A549 (cell line): ENCODE measurements around the gene SEMA5B. TPM values are rescaled to one million over a fixed set of nuclear protein-coding genes. Genes with fewer than 3 reads are reported as not detected.

Source experiments
- ATAC-seq, 2 experiments: fragments of 200-7000 bp in 1 of 2; fragments of >200 bp in 1 of 2; cut with Nextera tagmentation in 1 of 2; cut with Tn5 transposase in 1 of 2; 3 replicates each; pipeline versions ENCODE4 v1.8.0 to v1.9.1; 2018 to 2020; ENCODE audit warnings: mild to moderate bottlenecking in 1 of 2, moderate library complexity in 1 of 2
- CTCF ChIA-PET: fragments of 300-600 bp; sonication (Branson Sonifier 250); formaldehyde crosslinking; extraction: SDS; loops from one replicate; lab custom pipeline; 2021; ENCODE audit warnings: antibody characterized with exemption, inconsistent platforms; lab: Yijun Ruan, JAX
- POLR2A ChIA-PET: fragments of 350-600 bp; formaldehyde crosslinking; extraction: SDS; loops from one replicate; lab custom pipeline; 2021; ENCODE audit warnings: antibody characterized with exemption, inconsistent platforms; lab: Yijun Ruan, JAX
- DNase-seq, 2 experiments: peaks; one replicate each; pipeline versions ENCODE4 v3.0.0 to v3.0.0-alpha.2; 2011 to 2016; ENCODE audit warnings: low read depth in 1 of 2, low spot score in 1 of 2
- FAIRE-seq: peaks from 2 replicates; lab custom pipeline; 2011; peaks lifted over from hg19 to GRCh38; lab: Jason Lieb, UNC
- H3K27ac ChIP-seq, 2 experiments: fragments of >200 bp; sonication (Bioruptor Twin); formaldehyde crosslinking; 3 replicates each; pipeline ENCODE4 v1.5.1; 2016 to 2017
- H3K4me1 ChIP-seq: fragments of >200 bp; sonication (Bioruptor Twin); formaldehyde crosslinking; 3 replicates; pipeline ENCODE4 v1.6.1; 2016
- H3K4me2 ChIP-seq: fragments of >200 bp; sonication (Bioruptor Twin); formaldehyde crosslinking; 3 replicates; pipeline ENCODE4 v1.6.1; 2016
- H3K4me3 ChIP-seq: fragments of >200 bp; sonication (Bioruptor Twin); formaldehyde crosslinking; 3 replicates; pipeline ENCODE4 v1.5.1; 2016
- H3K9me3 ChIP-seq: fragments of >200 bp; sonication (Bioruptor Twin); formaldehyde crosslinking; 3 replicates; pipeline ENCODE4 v1.6.1; 2016
- BHLHE40 ChIP-seq: IDR thresholded peaks from 2 replicates; pipeline ENCODE4 v1.6.1; 2012; ENCODE audit warnings: low read depth, low read length, inconsistent platforms
- CBX8 ChIP-seq: fragments of 200-600 bp; sonication (generic); IDR thresholded peaks from 2 replicates; pipeline ENCODE4 v1.6.1; 2016
- CHD2 ChIP-seq: fragments of 150-350 bp; IDR thresholded peaks from 2 replicates; pipeline ENCODE4 v1.6.1; 2014; ENCODE audit warnings: low read length; ENCODE audit not compliant: partially characterized antibody
- EP300 ChIP-seq, 2 experiments: fragments of >200 bp; sonication (Bioruptor Twin); formaldehyde crosslinking; IDR thresholded peaks; 2 replicates in 1 of 2; 3 replicates in 1 of 2; pipeline ENCODE4 v1.6.1; 2016 to 2017
- ESRRA ChIP-seq: fragments of 150-350 bp; IDR thresholded peaks from 2 replicates; pipeline ENCODE4 v1.6.1; 2014; ENCODE audit warnings: mild to moderate bottlenecking, low read length, borderline replicate concordance
- FOSL2 ChIP-seq, 2 experiments: fragments of 450-650 bp in 1 of 2; fragments of >200 bp in 1 of 2; sonication (Bioruptor Twin) in 1 of 2; formaldehyde crosslinking; IDR thresholded peaks; 2 replicates each; pipeline versions ENCODE4 v1.5.0 to v1.6.1; 2016 to 2020; ENCODE audit warnings: mild to moderate bottlenecking in 1 of 2, moderate library complexity in 1 of 2
- HDAC2 ChIP-seq: fragments of 200-600 bp; sonication (generic); IDR thresholded peaks from 2 replicates; pipeline ENCODE4 v1.6.1; 2016
- HEYL ChIP-seq: fragments of 250-450 bp; sonication (Bioruptor Pico); IDR thresholded peaks from 2 replicates; pipeline ENCODE4 v1.8.0; 2021; ENCODE audit warnings: mild to moderate bottlenecking, moderate library complexity
- HOXA7 ChIP-seq: fragments of 250-450 bp; sonication (Bioruptor Pico); IDR thresholded peaks from 2 replicates; pipeline ENCODE4 v1.5.0; 2020; ENCODE audit warnings: mild to moderate bottlenecking, moderate library complexity
- HOXB13 ChIP-seq: fragments of 250-450 bp; sonication (Bioruptor Pico); IDR thresholded peaks from 2 replicates; pipeline ENCODE4 v1.5.0; 2020; ENCODE audit warnings: low read depth, mild to moderate bottlenecking, moderate library complexity
- HOXB5 ChIP-seq: fragments of 250-450 bp; sonication (Bioruptor Pico); IDR thresholded peaks from 2 replicates; pipeline ENCODE4 v1.5.0; 2020; ENCODE audit warnings: mild to moderate bottlenecking, moderate library complexity
- JUNB ChIP-seq: fragments of >200 bp; sonication (Bioruptor Twin); formaldehyde crosslinking; IDR thresholded peaks from 2 replicates; pipeline ENCODE4 v1.6.1; 2016
- KDM1A ChIP-seq: fragments of 200-600 bp; sonication (generic); IDR thresholded peaks from 2 replicates; pipeline ENCODE4 v1.6.1; 2016; ENCODE audit warnings: low read depth, mild to moderate bottlenecking
- KDM5A ChIP-seq: fragments of 200-600 bp; sonication (generic); IDR thresholded peaks from 2 replicates; pipeline ENCODE4 v1.6.1; 2016; ENCODE audit warnings: antibody characterized with exemption, mild to moderate bottlenecking
- MAFK ChIP-seq: fragments of 450-650 bp; IDR thresholded peaks from 2 replicates; pipeline ENCODE4 v1.6.1; 2014; ENCODE audit not compliant: partially characterized antibody
- NFE2L2 ChIP-seq: fragments of 150-350 bp; conservative IDR thresholded peaks from 2 replicates; pipeline ENCODE4 v1.6.1; 2014; ENCODE audit warnings: low read length
- NPAS2 ChIP-seq: fragments of 250-450 bp; sonication (Bioruptor Pico); IDR thresholded peaks from 2 replicates; pipeline ENCODE4 v1.8.0; 2022; ENCODE audit warnings: mild to moderate bottlenecking, moderate library complexity, borderline replicate concordance
- NR3C1 ChIP-seq: fragments of >200 bp; sonication (Bioruptor Twin); formaldehyde crosslinking; IDR thresholded peaks from 3 replicates; pipeline ENCODE4 v1.6.1; 2017
- POLR2A ChIP-seq: IDR thresholded peaks from 2 replicates; pipeline ENCODE4 v1.6.1; 2012; ENCODE audit warnings: mild to moderate bottlenecking, low read length
- RFX5 ChIP-seq: fragments of 450-650 bp; IDR thresholded peaks from 2 replicates; pipeline ENCODE4 v1.7.1; 2014; ENCODE audit warnings: antibody characterized with exemption, mild to moderate bottlenecking, moderate library complexity
- ZC3H11A ChIP-seq: fragments of 450-650 bp; IDR thresholded peaks from 2 replicates; pipeline ENCODE4 v1.6.1; 2014; ENCODE audit warnings: antibody characterized with exemption, mild to moderate bottlenecking
- ZFP36 ChIP-seq: fragments of 450-650 bp; IDR thresholded peaks from 2 replicates; pipeline ENCODE4 v1.6.1; 2014; ENCODE audit warnings: borderline replicate concordance; ENCODE audit not compliant: partially characterized antibody
- ZNF302 ChIP-seq: fragments of 250-450 bp; sonication (Bioruptor Pico); IDR thresholded peaks from 2 replicates; pipeline ENCODE4 v1.9.0; 2021; ENCODE audit warnings: inconsistent platforms, mild to moderate bottlenecking, moderate library complexity
- WGBS: methylation state at CpG from one replicate; pipeline ENCODE4 v1.1.6; 2017; ENCODE audit errors: missing lambda C conversion rate; 5-methylcytosine and 5-hydroxymethylcytosine counted together
- polyA plus RNA-seq, 4 experiments: library from polyadenylated mRNA; depleted of rRNA in 3 of 4; stranded (reverse); fragments of >200 nt; fragmentation: RNase III in 1 of 4; extraction: RNeasy Plus Mini Kit Qiagen cat#74134 plus additional on column Dnase treatment in 1 of 4; gene quantifications; 2 replicates in 3 of 4; 3 replicates in 1 of 4; pipeline ENCODE4 v1.2.3, GENCODE V29; 2011 to 2017
- TF ChIP-seq, protein P1 (sequence below): IDR thresholded peaks from 2 replicates; pipeline ENCODE4 v1.6.1; 2012
- TF ChIP-seq, protein P2 (sequence below): IDR thresholded peaks from 2 replicates; pipeline ENCODE4 v1.6.1; 2012
- TF ChIP-seq, protein P3 (sequence below): fragments of 450-650 bp; IDR thresholded peaks from 2 replicates; pipeline ENCODE4 v1.6.1; 2014; ENCODE audit warnings: antibody characterized with exemption
- TF ChIP-seq, protein P4 (sequence below): fragments of 200-600 bp; sonication (generic); IDR thresholded peaks from 2 replicates; pipeline ENCODE4 v1.6.1; 2016; ENCODE audit warnings: antibody characterized with exemption, mild to moderate bottlenecking, moderate library complexity

Gene SEMA5B
- polyA plus RNA-seq, 2 of the 4 experiments (the other 2 are of a cell fraction): 0.03 TPM; not detected in 1

DNA sequence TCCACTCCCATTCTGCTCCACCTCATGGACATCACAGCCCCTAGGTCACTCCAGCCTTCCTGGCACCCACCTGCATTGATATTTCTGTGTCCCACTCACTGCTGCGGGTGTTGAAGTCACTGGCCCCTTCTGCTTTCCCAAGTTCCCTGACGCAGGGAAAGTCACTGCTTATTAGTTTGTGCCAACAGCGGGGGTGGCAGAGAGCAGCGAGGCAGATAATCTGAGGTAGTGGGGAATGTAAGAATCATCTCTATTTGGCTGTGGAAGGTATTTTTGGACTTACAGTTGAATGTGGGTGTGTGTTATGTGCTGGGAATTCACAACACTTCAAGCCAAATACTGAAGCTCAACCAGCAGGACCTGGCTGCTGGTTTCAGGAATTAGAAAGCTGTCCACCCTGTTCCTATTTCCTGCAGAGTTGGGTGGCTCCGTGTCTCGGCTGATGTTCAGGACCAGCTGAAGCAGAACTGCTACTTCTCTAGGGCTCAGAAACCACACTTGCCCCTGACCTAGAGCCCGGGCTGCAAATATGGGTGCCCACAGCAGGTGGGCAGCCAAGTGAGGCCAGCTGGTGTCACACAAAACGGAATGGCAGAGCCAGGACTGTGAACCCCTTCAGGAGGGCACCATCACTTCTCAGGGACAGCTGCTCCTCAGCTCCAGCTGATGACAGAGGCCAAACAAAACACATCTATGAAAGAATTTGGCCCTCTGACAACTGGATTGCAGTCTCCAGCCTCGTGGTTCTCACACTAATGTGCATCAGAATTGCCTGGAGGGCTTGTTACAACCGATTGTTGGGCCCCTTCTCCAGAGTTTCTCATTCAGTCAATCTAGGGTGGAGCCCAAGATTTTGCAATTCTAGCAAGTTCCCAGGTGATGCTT lies 57.7 kb downstream of the SEMA5B start:
- 36% methylated on average over 10 of the region's 10 CpGs for WGBS
- H3K27ac ChIP-seq: no peak overlapping the region
- TF ChIP-seq FOSL2 (IDR thresholded peaks at IDR 0.05): no peak
- no peak for TF ChIP-seq FOSL2 (CRISPR knock-in tag; IDR thresholded peaks at IDR 0.05)
- TF ChIP-seq BHLHE40: no peak
- no peak for FAIRE-seq
- H3K4me3 ChIP-seq: no peak overlapping the region
- ChIA-PET POLR2A (no interaction called here), CTCF (interaction anchor here (1.0 to 2.3 kb wide), 3 partner anchors 13 to 58 kb away, joined by 4 to 11 read pairs (median 6); partner anchors contain the start of gene SEMA5B)
- ATAC-seq: no peak
- DNase-seq: no peak
- no peaks in the 10 kb centered on the region for H3K9me3 ChIP-seq
- no peaks in the 10 kb centered on the region for H3K4me1 ChIP-seq
- H3K4me2 ChIP-seq: no peak overlapping the region

DNA sequence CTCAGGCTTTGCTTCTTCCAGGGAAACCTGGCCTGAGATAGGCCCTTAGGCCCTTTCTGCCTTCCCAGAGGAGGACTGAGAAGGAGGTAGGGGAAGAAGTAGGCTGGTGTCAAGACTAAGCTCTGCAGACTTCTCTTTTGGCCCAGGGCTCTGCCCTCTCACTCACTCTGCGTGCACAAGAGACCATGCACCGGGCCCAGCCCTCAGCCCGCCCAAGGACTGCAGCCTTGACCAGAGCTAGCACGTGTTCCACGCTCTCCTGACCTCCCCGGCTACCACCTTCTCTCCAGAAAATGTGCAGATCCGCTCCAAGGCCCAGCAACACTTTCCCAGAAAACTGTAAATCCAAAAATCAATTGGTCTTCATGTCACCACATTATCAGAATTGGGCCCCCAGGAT lies 59.8 kb downstream of the SEMA5B start:
- H3K4me2 ChIP-seq: no peak overlapping the region
- H3K27ac ChIP-seq: no peak overlapping the region
- no peaks in the 10 kb centered on the region for H3K4me1 ChIP-seq
- ChIA-PET CTCF (interaction anchor here (1.2 kb wide), 1 partner anchor 9 kb away, joined by 3 read pairs; no protein-coding TSS in a partner anchor), POLR2A (no interaction called here)
- FAIRE-seq: no peak
- no peaks in the 10 kb centered on the region for H3K9me3 ChIP-seq
- TF ChIP-seq NPAS2: no peak
- TF ChIP-seq POLR2A: no peak
- no peak for TF ChIP-seq EP300 (IDR thresholded peaks at IDR 0.05)
- TF ChIP-seq HOXB5 (CRISPR knock-in tag): no peak
- TF ChIP-seq, protein P1, sequence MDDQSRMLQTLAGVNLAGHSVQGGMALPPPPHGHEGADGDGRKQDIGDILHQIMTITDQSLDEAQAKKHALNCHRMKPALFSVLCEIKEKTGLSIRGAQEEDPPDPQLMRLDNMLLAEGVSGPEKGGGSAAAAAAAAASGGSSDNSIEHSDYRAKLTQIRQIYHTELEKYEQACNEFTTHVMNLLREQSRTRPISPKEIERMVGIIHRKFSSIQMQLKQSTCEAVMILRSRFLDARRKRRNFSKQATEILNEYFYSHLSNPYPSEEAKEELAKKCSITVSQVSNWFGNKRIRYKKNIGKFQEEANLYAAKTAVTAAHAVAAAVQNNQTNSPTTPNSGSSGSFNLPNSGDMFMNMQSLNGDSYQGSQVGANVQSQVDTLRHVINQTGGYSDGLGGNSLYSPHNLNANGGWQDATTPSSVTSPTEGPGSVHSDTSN: no peak
- TF ChIP-seq CBX8: no peak
- TF ChIP-seq HDAC2: no peak
- TF ChIP-seq NFE2L2: no peak
- no peak for TF ChIP-seq CHD2
- TF ChIP-seq KDM1A: no peak
- TF ChIP-seq NR3C1: no peak
- TF ChIP-seq, protein P2, sequence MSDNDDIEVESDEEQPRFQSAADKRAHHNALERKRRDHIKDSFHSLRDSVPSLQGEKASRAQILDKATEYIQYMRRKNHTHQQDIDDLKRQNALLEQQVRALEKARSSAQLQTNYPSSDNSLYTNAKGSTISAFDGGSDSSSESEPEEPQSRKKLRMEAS: no peak
- no peak for TF ChIP-seq ESRRA
- no peak for TF ChIP-seq HOXB13
- no peak for TF ChIP-seq ZC3H11A
- no peak for TF ChIP-seq RFX5
- TF ChIP-seq, all 56 proteins: peak for 0
- ATAC-seq (no peak), DNase-seq (no peak)
- no peak overlapping the region for H3K4me3 ChIP-seq
- 71% methylated on average over 7 of the region's 7 CpGs for WGBS

DNA sequence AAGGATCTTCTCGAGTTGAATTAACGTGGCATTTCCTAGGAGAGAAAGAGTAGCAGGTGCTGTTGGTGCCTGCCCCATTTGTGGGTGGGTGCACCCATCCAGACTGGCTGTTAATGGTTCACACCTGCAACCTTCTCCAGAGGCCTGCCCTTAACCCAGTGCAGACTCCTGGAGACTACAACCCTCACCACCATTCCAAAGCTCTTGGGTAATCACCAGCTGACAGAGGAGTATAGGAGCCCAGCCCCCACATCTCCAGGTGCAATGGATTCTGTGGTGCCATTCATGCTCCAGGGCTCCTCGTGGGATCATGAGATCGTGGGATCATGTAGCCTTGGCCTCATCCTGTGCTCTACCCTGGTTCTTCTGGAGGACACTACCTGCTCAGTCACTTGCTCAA lies 60.2 kb downstream of the SEMA5B start:
- Histone ChIP-seq H3K4me3 (no peak overlapping the region), H3K27ac (no peak overlapping the region), H3K4me1 (no peaks in the 10 kb centered on the region), H3K4me2 (no peak overlapping the region), H3K9me3 (no peaks in the 10 kb centered on the region)
- no peak for FAIRE-seq
- ATAC-seq: no peak
- POLR2A ChIA-PET: no interaction called here
- DNase-seq: no peak
- 41% methylated on average over 4 of the region's 4 CpGs for WGBS
- CTCF ChIA-PET: interaction anchor here (1.2 kb wide), 1 partner anchor 9 kb away, joined by 3 read pairs; no protein-coding TSS in a partner anchor
- TF ChIP-seq POLR2A (no peak), MAFK (no peak), JUNB (no peak), HOXA7 (CRISPR knock-in tag) (no peak), NFE2L2 (no peak), HOXB13 (no peak), ZFP36 (no peak), CHD2 (no peak), KDM5A (no peak), ZNF302 (CRISPR knock-in tag) (no peak), EP300 (IDR thresholded peaks at IDR 0.05) (no peak), HEYL (CRISPR knock-in tag) (no peak)
- TF ChIP-seq, protein P3, sequence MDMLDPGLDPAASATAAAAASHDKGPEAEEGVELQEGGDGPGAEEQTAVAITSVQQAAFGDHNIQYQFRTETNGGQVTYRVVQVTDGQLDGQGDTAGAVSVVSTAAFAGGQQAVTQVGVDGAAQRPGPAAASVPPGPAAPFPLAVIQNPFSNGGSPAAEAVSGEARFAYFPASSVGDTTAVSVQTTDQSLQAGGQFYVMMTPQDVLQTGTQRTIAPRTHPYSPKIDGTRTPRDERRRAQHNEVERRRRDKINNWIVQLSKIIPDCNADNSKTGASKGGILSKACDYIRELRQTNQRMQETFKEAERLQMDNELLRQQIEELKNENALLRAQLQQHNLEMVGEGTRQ: no peak
- TF ChIP-seq, protein P4, sequence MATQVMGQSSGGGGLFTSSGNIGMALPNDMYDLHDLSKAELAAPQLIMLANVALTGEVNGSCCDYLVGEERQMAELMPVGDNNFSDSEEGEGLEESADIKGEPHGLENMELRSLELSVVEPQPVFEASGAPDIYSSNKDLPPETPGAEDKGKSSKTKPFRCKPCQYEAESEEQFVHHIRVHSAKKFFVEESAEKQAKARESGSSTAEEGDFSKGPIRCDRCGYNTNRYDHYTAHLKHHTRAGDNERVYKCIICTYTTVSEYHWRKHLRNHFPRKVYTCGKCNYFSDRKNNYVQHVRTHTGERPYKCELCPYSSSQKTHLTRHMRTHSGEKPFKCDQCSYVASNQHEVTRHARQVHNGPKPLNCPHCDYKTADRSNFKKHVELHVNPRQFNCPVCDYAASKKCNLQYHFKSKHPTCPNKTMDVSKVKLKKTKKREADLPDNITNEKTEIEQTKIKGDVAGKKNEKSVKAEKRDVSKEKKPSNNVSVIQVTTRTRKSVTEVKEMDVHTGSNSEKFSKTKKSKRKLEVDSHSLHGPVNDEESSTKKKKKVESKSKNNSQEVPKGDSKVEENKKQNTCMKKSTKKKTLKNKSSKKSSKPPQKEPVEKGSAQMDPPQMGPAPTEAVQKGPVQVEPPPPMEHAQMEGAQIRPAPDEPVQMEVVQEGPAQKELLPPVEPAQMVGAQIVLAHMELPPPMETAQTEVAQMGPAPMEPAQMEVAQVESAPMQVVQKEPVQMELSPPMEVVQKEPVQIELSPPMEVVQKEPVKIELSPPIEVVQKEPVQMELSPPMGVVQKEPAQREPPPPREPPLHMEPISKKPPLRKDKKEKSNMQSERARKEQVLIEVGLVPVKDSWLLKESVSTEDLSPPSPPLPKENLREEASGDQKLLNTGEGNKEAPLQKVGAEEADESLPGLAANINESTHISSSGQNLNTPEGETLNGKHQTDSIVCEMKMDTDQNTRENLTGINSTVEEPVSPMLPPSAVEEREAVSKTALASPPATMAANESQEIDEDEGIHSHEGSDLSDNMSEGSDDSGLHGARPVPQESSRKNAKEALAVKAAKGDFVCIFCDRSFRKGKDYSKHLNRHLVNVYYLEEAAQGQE: no peak
- TF ChIP-seq, protein P1: no peak
